GM21367 (cell line): ENCODE measurements around the gene SLC40A1.
A peak's percentile ranks its signal among the peaks of the same experiment; 100 is the strongest.
"Not testable (repeated sequence)": the region's sequence is repeated elsewhere in the genome, so short reads cannot be mapped to it uniquely, and the experiment has no call there.

Source experiments
- ATAC-seq: cut with Tn5 transposase; IDR thresholded peaks from one replicate; pipeline ENCODE4 v1.9.1; 2021; ENCODE audit not compliant: unreplicated experiment

SLC40A1 gene

DNA sequence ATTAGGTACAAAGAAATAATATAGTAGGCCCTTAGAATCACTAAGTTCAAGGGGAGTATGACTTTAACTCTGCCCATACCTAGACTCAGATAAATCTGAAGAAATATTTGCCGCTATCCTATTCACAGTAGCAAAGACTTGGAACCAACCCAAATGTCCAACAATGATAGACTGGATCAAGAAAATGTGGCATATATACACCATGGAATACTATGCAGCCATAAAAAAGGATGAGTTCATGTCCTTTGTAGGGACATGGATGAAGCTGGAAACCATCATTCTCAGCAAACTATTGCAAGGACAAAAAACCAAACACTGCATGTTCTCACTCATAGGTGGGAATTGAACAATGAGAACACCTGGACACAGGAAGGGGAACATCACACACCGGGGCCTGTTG, 21.1 kb upstream of the SLC40A1 start:
- not testable (repeated sequence) for ATAC-seq

DNA sequence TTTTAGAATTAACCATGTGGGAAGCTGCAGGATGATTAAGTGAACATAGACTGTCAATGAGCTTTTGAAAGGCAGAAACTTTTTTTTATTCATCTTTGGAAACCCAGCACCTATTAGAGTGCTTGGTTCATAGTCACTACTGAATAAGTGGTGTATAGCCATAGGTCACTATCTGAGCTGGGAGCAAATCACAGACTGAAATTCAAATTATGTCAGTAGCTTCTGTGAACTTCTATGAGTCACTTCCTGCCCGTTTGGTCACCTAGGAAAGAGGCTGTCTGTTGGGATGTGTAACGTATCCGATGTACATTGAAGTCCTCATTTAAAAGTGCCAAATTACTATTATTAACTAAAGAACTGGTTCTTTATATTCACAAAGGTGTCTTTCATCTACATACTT, 20.5 kb upstream of the SLC40A1 start:
- no peak for ATAC-seq

DNA sequence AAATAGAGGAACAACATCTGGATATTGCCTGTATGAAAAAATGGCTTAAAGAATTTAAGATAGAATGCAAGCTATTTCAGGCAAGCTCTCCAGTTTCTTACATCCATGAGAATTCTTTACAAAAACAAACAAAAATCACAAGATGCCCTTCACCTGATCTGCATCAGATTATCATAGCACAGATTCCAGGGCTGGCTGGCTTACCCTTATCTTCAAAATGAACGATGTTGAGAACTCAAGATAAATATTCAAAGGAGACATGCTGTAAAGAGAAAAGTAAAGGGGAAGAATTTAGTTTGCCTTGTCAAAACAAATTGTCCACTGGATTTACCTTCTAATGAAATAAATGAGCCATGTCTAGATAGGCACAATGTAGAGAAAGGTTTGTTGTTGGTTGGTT, 18.7 kb upstream of the SLC40A1 start:
- no peak for ATAC-seq

DNA sequence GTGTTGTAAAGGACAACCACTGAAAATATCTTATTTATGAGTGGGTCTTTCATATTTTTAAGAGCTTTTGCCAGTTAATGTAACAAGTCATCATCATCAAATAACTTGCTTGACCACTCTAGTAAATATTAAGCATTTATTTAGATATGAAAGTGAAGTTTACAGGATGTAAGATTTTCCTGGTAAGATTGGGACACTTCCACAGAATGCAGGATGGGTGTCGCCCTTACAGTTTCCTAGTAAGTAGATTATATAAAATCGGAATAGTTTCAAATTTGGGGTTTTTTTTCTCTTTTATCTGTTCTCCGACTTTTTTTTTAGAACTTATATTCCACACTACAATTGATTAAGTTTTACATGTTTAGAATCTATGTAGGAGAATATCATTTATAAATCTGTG, 14.8 kb upstream of the SLC40A1 start:
- ATAC-seq, result no peak

DNA sequence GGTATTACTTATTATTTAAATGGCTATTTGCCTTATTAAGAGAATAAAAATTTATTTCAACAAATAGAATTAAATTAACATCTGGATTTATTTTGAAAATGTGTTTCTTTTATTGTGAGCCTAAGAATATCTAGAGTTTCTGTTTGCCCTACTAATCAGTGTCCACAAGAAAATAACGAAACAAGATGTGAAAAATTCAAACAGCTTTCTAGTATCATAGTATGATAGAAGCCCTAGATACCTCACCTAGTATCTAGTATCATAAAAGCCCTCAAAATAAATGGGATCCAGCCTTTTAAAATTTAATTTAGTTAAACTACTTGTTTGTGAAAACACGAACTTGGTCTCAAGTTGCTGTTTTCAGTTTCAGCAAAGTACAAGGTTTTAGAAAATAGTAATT, 13.7 kb upstream of the SLC40A1 start:
- no peak for ATAC-seq

DNA sequence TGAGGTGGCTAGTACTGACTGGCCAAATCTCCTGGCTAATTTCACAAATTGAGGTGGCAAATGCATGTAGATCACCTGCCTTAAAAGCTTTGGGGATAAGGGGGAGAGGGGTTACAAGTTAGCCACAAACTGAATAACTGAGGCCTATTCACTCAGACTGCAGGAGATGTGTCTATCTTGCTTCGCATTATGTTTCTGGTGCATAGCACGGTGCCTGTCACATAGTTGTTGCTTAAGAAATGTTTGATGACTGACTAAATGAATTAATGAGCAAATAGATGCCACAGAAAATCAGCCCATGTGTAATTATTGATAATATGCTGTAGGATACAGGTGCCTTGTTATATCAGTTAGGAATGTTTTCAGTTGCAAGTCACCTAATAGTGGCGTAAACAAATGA, 12.5 kb upstream of the SLC40A1 start:
- ATAC-seq, result no peak

DNA sequence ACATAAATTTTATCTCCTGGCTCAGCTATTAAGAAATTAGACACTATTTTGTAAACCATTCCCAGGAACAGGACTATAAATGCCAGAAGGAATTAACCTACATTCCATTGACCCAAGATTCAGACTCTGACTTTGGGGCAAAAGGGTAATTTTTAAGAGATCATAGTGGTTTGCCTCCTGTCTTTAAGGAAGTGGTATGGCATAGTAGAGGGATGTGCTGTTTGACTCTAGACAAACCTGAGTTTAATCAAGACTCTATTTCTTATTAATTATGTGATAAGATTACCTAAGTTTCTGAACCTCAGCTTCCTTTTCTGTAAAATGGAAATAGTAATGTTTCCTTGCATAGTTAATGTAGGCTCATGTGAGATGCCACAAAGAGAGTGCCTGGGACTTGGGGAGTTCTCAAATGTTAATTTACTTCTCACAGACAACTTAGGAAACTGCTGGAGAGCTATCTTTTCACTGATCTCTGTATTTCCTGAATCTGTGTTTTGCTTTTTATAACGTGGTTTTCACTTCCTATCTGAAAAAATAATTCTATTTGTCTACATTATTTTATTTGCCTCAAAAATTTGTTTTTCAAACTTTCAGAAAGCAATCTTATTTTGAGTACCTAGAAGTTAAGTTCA, 11.9 kb upstream of the SLC40A1 start:
- no peak for ATAC-seq

DNA sequence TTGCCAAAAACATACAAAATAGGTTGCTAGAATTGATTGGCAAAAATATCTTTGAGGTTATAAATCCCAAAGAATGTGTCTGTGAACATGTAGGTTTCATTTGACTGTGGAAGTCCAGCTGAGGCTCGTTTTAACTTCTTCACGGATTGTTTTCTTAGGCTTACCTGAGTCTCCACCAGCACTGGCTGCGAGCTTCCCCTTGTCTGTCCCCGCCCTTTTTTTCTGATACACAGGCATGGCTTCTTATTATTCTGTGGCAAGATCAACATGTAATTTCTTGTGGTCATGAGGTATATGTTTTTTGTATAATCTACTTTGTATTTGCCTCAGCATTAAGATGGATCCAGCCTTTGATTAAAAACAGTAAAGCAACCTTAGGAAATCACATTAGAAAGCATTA, 7.2 kb upstream of the SLC40A1 start:
- no peak for ATAC-seq

DNA sequence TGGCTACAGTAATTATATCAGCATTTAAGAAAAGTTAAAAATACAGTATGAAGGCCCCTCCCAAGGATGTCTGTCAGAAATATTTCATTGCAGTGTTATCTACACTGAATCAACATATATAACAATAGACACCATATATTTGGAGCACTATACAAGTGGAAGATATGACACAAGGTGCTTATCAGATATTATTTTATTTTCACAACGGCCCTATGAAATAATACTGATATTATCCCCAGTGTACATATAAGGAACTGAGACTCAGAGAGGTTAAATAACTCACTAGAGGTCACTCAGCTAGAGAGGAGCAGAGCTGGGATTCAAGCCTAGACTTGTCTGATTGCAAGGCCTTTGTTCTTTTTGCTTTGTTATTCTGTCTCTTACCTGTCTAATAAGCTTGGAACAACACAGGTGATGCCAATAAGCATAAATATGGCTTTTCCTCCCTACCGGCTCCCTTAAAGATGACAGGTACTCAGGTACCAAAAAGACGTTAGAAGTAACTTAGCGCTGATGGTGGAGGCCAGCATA, 4.7 kb upstream of the SLC40A1 start:
- ATAC-seq, result no peak

DNA sequence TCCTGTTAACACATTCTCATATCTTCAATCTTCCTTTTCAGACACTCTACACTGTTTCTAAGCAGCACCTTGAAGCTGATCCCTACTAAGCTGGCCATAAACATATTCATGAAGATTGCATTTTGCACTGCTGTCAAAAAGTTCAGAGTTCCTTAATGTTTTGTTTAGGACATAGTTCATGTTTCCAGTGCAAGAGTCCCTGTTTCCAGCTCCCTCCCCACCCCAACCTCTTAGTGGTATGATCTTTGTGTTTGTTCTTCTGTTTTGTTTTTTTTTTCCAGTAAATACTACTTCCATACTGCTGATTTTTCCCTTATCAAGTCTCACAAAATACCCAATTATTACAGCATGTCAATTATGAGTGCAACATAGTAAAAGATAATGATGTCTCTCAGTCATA, 4.1 kb upstream of the SLC40A1 start:
- ATAC-seq, result no peak

DNA sequence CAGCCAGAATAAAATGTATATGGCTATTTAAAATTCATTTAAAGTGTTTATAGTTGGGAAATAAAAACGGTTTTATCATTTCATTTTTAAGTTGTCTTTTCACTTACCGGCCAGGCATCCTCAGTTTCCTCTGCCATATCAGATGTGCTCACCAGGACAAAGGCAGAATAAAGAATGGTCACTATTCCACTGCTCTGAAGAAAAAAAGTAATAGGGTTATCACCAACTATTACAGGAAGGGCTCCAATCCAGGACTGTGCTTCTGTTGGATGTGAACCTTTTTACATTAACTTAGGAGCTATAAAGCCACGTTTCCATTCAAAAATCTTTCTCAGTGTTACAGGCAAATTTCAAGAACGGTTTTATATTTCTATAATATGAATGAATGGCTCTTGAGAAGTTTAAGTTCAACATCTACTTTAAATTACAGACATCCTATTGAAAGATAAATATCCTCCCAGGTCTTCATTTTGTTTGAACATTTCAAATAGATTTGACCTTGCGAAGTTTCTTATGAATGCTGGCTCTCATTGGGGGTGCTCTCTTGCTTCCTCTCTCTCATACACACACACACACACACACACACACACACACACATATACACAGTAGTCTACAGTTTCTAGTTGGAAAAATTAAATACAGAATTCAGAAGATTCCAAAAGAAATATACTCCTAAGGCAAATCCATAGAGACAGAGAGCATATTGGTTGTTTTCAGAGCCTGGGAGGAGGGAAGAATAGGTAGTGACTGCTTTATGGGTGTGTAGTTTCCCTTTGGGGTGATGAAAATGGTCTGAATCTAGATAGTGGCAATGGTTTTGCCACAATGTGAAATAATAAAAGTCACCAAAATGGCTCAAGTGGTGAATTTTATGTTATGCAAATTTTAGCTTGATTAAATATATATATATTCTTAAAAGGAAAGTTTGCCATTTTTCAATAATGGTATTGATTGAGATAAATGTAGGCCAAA, 2.9 kb upstream of the SLC40A1 start:
- no peak for ATAC-seq

DNA sequence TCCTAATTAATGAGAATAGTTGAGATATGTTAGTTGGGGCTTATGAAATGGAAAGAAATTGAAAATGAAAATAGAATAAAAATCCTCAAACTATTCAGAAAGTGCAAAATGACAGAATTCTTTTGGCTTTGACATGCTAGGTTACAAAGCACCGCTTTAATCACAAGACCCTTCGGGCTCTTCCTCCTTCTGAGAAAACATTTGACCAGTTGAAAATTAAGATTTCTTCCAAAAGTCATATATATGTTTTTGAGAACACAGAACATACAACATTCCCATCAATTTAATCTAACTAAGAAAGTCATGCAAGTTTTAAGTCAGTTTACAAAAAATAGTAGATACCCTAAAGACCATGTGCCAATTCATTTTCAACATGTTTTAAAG, 2.2 kb upstream of the SLC40A1 start:
- no peak for ATAC-seq

DNA sequence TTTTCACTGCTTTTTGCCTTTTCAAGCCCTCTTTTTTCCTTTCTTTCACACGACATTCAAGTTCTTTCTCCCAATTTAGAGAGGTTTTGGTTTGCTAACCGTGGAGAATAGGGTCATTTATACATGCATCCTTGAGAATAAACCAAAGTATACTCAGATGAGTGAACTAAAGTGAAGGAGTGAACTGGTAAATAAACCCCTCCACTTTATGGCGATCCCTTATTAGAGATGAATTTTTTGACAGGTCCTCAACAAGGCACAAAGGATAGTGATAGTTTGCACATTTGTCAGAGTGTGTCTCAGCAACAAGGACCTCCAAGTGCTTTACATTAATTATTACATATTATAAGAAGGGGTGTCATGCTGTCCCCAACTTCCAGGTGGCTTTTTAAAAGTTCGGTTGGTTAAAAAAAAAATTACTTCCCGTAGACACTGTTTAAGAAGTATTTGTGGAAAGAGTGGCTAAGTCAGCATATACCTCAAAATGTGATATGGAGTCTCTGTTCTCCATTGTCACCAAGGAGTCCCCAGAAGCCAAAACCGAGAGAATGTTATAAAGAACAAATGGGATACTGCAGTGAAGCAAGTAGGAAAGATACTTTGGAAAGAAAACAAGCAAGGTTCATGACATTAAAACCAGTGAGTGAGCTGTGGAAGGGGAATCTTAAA, 1.7 kb upstream of the SLC40A1 start:
- no peak for ATAC-seq

DNA sequence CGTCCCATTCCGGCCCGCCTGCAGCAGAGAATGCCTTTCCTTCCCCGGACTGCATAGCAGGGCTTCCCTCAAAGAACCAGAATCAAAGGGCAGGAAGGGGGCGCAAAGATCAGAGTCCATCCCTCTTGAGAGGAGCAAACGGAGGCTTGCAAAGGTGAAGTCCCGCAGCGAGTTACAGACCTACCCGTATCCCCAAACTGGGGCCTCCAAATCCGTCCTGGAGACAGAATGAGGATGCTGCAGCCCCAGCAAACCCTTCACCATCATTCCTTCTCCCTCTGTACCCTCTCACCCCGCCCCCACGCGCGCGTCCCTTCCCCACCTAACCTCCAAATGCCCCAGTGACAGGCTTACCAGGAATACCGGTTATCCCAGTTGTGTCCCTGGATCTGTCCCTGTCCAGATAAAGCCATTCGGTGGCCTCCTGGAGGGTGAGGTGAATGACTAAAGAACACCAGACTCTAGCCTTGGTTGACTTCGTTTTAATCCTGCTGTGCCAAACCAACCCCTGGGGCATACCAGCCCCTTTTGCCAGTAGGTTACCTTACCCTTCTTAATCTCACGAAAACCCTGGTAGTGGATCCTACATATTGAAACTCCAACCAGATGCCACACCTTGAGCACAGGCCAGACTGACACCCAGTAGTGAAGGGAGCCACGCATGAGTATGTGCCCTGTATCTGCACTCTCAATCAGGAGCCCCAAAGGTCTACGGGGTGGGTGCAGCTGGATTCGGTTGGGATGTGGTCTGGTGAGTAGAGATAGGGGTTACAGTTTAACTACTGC, 961 bp upstream of the SLC40A1 start:
- ATAC-seq, result no peak

DNA sequence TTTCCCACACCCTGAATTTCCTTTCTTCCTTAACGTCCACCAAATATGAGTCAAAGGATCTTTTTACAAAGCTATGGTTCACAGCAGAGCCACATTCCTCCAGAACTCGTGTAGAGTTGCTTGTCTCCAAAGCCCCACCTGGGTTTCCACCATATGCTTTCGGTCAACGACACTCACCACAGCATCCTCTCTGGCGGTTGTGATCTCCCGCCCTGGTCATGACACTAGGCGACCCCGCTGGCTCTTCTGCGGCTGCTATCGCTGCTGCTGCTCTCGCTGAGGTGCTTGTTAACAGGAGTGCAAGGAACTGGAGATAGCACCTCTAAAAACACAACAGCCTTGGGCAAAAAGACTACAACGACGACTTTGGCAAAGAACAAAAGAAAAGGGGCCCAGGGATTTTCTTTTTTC, 340 bp downstream of the SLC40A1 start:
- peak; percentile 26 for ATAC-seq

DNA sequence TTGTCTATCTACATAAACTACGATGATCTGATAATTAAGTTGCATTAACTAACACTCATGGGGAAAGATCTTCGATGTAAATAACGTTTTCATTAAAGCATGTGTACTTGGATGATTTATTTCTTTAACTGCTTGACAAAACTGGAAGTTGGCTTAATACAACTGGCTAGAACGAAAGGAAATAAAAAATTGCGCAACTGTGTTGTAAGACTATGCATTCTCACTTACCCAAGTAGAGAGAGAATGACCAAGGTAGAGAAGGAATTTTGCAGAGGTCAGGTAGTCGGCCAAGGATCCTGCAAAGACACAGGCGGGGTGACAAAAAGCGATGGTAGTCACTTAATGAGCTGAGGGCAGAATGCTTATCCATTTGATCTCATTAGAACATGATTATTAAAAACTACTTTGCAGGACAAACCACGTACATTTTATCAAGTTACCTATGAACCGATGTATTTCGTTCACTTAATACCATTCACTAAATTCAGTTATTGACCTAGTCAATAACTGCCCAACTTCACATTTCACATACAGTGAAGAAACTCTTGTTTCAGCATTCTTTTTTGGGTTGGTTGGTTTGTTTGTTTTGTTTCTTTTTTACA, 900 bp downstream of the SLC40A1 start:
- no peak for ATAC-seq

DNA sequence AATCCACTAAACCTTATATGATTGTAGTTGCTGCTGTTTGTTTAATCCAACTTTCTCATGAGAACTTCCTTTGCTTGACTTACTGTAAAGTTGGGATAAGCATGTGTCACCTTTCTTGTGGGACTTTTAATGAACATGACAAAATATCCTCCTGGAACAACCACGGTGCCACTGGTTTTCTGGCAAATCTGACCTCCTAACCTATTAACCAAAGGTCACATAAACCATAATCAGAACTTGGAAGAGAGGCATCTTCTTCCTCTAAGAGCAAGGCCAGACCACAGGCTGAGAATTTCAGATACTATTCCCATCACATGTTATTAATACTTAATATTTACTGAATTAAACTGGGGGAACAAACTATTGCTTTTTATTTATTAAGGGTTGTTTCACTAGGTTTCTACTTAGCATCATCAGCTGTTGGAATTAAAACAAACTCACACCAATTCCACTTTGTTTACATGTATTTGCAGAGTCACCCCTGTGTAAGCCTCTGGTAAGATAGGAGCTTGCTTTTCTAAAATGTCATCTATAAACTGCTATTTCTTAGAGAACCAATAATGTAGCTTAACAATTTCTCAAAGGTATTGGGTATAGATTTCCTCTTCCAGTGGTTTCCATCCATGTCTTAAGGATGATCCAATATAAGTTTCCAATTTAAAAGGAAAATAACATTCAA, 2.2 kb downstream of the SLC40A1 start:
- no peak for ATAC-seq

DNA sequence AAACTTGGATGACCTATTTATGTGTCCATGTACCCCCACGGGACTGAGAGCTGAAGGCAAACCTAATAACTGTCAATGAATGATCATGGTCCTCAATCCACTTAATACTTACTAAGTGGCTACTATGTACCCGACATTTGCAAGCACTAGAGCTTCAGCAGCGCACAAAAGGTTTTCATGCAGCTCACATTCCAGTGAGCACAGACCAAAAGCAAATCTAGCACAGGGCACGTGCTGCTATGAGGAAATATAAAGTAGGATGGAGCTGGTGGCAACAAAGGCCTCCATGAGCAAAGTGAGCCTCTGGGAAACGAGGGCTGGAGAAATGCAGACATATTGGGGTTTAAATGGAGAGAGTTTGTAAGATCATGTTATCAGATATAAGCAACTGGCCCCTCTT, 3.5 kb downstream of the SLC40A1 start:
- no peak for ATAC-seq

DNA sequence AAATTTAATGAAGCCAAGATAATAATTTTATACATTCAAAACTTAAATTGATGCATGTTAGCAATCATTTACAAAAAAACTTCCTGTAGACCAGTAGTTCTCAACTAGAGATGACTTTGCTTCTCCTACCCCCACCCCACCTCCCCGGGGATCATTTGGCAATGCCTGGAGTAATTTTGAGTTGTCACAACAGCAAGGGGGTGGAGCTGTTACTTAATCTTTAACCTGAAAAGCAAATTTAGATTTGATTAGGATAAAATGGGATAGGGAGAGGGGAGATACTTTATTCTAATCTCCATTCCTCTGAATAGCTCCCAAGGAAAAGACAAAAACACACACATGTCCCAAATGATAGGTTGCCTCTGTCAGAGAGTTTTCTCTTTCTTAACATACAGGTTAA, 4.2 kb downstream of the SLC40A1 start:
- no peak for ATAC-seq
